Left forelimb (tissue), 1 donor: ENCODE results near the gene CSNK1G1.

Experiments
- DNase-seq: peaks from one replicate; pipeline ENCODE4 v3.0.0-alpha.2; 2018; ENCODE audit warnings: low spot score

Gene CSNK1G1

GRCh38 chr15:64153480-64154367 is 202.2 kb downstream of the CSNK1G1 start:
- DNase-seq = peak; percentile 89

DNA sequence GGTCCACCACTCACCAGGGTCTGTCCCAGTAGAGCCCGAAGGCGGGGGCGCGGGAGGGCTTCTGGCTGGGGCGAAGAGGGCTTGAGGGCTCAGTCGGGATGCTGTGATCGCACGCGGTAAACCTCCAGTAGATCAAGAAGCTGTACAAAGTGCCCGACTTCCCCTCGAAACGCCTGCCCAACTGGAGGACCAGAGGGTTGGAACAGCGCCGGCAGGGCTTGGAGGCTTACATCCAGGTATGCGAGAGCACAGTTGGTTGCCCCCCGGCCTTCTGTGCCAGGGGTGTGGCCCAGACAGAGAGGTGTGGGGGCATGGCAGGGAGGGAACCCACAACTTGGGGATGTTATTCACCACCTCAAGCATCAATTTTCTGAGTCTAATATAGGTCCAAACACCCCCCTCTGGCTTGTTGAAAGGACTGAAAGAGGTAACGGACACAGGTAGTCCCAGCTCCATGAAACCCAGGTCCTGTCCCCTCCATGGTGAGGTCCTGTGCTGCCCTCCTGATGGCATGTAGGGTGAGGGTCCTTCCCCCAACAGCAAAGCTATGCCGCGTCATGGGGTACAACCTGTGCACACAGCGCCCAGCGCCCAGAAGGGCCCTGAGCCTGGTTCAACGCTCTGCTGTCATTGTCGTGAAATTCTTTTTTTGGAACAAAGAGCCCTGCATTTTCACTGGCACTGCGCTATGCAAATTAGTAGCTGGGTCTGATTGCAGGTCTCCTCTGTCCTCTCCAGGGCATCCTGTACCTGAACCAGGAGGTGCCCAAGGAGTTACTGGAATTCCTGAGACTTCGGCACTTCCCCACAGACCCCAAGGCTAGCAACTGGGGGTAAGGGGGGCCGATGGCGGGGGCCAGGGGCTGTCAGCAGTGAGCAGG is 203.2 kb downstream of the CSNK1G1 start:
- no peak for DNase-seq

DNA sequence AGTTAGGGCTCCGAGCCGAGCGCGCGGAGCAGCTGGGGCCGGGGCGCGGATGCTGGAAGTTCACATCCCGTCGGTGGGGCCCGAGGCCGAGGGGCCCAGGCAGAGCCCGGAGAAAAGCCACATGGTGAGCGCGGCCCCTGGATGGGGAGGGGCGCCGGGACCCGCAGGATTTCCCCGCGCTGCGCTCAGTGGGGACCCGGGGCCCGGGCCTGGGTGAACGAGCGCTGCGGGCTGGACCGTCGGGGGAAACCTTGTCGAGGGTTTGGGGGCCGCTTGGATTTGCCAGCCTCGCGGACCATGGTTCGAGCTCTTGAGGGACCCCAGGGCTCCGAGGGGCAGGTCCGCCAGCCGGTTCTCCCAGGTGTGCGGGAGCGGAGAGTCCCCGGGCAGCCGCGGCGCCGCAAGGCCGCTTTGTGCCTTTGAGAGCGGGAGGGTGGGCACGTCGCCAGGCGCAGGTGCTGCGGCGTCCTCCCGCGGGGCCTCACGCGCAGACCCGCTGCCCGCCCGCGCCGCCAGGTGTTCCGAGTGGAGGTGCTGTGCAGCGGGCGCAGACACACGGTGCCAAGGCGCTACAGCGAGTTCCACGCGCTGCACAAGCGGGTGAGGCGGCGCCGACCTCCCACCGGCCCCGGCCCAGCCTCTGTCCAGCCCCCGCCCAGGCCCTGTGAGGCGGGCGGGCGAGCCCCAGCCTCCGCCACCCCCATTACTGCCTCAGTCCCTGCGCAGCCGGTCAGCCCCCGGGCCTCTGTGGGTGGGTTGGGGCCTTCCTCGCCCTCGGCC is 204.1 kb downstream of the CSNK1G1 start, which contains the start of gene SNX22:
Gene SNX22 (plus strand): TSS at position 5 of the 780 bp plus-strand sequence. CDS start 45 bp downstream, at position 50.
- DNase-seq = no peak

- no peak for DNase-seq
Observed at GRCh38 chr15:64149893-64150578, 205.9 kb downstream of the CSNK1G1 start.

- DNase-seq = no peak
Observed at GRCh38 chr15:64149424-64149823, 206.5 kb downstream of the CSNK1G1 start.

DNA sequence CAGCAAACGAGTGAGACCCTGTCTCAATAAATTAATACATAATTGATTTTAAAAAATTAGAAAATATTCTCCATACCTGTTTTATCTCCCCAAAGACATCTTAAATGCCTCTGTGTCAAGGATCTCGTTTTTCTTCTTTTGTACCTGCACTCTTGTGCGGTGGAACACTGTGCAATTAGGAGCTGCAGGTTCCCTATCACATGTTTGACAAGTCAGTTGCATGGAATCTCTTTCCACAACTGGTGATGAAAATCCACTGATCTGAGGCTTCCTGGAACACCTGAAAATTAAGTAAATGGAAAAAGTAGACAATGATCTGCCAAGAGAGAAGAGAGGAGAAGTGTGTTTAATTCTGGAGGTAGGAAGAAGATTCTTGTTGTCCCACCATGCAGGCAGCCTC is 207.4 kb downstream of the CSNK1G1 start:
- DNase-seq = no peak

GRCh38 chr15:64148168-64148567 is 207.8 kb downstream of the CSNK1G1 start:
- no peak for DNase-seq

- DNase-seq = no peak
Observed at GRCh38 chr15:64146885-64147681, 208.9 kb downstream of the CSNK1G1 start.

DNA sequence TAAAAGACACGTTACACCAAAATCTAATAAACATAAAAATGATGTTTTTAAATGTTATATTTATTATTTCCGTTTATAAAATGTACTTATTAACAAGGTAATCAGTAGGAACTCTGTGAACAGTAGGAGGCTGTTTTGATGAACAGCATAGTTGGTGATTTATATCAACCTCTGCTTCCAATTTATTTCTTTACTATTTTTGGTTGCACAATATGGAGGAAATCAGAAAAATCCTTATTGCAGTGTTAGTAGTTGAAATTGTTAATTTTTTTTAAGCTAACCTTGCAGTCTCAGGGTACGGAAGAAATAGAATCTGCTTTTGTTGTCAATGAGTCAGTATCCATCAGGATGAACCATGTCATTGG is 209.5 kb downstream of the CSNK1G1 start:
- DNase-seq = no peak

DNA sequence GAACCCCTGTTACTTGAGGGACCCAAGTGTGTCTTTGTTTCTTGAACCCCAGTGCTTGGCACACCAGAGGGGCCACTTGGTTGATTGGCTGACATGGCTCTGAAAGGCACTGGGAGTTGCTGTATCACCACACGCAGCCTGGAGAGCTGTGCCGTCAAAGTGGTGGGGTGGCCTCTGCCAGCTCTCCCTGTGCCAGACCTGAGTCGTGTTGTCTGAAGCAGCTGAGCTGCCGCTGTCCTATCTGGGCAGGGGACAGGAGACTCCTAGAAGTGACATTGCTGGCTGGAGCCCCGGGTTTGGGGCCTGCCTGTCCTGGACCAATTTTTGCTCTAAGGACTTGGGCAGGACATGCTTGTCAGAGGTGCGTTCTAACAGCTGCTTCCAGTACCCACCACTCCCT is 209.9 kb downstream of the CSNK1G1 start:
- no peak for DNase-seq

- no peak for DNase-seq
Observed at GRCh38 chr15:64144565-64145281, 211.2 kb downstream of the CSNK1G1 start.

DNA sequence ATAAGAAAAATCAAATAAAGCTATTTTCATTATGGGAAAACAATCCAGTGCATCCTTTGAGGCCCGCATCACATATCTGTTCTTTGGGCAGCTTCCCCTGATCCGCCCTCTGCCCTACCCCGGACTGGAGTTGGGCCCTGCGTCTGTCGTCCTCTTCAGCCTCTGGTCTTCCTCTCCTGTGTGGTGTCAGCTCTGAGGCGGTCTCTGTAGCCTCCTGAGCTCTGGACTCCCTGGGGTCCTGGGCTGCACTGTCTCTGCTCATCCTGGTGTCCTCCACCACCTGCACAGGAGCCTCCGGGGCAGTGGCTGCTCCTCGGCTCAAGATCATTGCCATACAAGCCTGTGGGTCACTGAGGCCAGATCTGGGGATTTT is 211.8 kb downstream of the CSNK1G1 start:
- no peak for DNase-seq

GRCh38 chr15:64143276-64143675 is 212.7 kb downstream of the CSNK1G1 start:
- no peak for DNase-seq

- DNase-seq = no peak
Observed at GRCh38 chr15:64141798-64142512, 214.0 kb downstream of the CSNK1G1 start.

- no peak for DNase-seq
Observed at GRCh38 chr15:64138331-64138941, 217.5 kb downstream of the CSNK1G1 start.

DNA sequence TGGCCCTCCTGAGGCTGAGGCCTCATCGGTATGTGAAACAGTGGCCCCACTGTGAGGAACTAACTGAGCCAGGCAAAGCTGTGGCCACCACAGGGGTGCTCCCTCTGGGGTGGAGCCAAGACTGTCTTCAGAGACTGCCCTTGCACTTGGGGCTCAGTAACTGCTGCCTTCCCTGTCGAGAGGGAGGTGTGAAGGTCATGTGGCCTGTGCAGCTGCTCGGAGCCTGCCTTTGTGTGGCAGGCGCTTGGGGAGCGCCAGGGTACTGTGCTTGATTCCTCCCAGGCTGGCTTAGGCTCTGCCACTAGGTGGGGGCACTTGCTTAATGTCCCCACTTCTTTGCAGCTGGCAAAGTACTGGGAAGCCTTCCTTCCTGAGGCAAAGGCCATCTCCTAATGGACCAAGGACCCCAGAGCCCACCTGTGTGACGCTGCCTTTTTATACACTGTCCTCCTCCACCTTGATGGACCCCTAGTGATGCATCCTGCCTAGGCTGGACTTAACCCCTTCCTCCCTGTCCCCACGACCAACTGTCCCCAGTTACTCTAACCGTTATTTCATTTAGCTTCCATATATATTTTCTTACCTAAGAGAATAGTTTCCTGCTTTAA is 218.6 kb downstream of the CSNK1G1 start:
- DNase-seq = no peak

DNA sequence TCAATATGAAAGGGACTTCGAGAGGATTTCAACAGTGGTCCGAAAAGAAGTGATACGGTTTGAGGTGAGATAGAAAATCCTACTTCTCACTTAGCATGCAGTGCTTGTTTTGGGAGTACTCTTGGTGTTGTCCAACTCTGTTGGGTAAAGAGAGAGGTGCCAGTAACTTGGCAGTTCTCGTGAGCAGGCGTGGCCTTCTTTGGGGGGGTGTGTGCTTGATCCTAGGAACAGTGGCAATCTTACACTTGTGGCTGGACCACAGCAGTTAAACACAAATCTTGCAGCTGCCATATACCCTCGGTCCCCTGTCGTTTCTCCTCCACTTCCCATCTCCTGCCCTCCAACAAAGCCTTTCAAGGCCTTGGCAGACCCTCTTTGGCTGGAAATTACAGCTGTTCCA is 219.6 kb downstream of the CSNK1G1 start:
- no peak for DNase-seq

DNA sequence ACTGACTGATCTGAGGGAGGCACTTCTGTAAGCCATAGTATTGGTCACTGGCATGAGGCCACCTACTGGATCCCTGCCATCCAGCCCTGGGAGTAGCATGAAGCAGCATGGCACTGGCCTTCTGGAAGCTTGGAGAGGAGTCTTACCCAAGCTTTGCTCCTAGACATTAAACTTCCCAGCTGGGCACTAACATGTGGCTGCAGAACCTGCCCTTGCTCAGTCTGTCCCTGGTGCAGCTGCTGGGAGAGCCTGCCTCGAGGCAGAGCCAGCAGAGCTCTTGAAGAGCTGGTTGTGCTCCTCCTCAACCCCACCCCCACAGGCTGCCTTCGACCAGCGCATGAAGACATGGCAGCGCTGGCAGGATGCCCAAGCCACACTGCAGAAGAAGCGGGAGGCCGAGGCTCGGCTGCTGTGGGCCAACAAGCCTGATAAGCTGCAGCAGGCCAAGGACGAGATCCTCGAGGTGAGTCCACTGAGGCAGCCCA is 221.6 kb downstream of the CSNK1G1 start:
- DNase-seq = no peak
